ENCODE measurements around the gene OR8G1.
"Not testable (repeated sequence)": the region's sequence is repeated elsewhere in the genome, so short reads cannot be mapped to it uniquely, and the experiment has no call there.

The OR8G1 gene

GRCh38 chr11:124238512-124238911, 2.4 kb upstream of the OR8G1 start:
- DNase-seq (ENCODE audit: low read depth) = no peak

GRCh38 chr11:124249869-124250268, 9.0 kb downstream of the OR8G1 start:
- DNase-seq (ENCODE audit: low read depth) = not testable (repeated sequence)

GRCh38 chr11:124256076-124256475, 15.2 kb downstream of the OR8G1 start, which contains the start of gene OR8G5:
Gene OR8G5 (plus strand): TSS chr11:124256376. CDS start chr11:124264932, 8,556 bp downstream.
- DNase-seq (ENCODE audit: low read depth) = no peak

- not testable (repeated sequence) for DNase-seq (ENCODE audit: low read depth)
These were observed 24.1 kb downstream of the OR8G1 start for GRCh38 chr11:124265041-124265440.

- DNase-seq (ENCODE audit: low read depth) = not testable (repeated sequence)
These were observed 30.0 kb downstream of the OR8G1 start for GRCh38 chr11:124270886-124271285.

- no peak for DNase-seq (ENCODE audit: low read depth)
These were observed 33.1 kb downstream of the OR8G1 start for GRCh38 chr11:124274000-124274399.

GRCh38 chr11:124276081-124276480, 35.2 kb downstream of the OR8G1 start:
- no peak for DNase-seq (ENCODE audit: low read depth)

- no peak for DNase-seq (ENCODE audit: low read depth)
These were observed 36.3 kb downstream of the OR8G1 start for GRCh38 chr11:124277207-124277606.

- no peak for DNase-seq (ENCODE audit: low read depth)
These were observed 36.9 kb downstream of the OR8G1 start for GRCh38 chr11:124277804-124278203.

- no peak for DNase-seq (ENCODE audit: low read depth)
These were observed 37.4 kb downstream of the OR8G1 start for GRCh38 chr11:124278261-124278660.

GRCh38 chr11:124285610-124286344, 44.9 kb downstream of the OR8G1 start:
- DNase-seq (ENCODE audit: low read depth) = no peak

GRCh38 chr11:124294687-124295086, 53.8 kb downstream of the OR8G1 start:
- no peak for DNase-seq (ENCODE audit: low read depth)

- DNase-seq (ENCODE audit: low read depth) = no peak
These were observed 55.1 kb downstream of the OR8G1 start for GRCh38 chr11:124296016-124296415.

- DNase-seq (ENCODE audit: low read depth) = no peak
These were observed 57.0 kb downstream of the OR8G1 start for GRCh38 chr11:124297921-124298320.

- no peak for DNase-seq (ENCODE audit: low read depth)
These were observed 60.7 kb downstream of the OR8G1 start for GRCh38 chr11:124301548-124301947.

GRCh38 chr11:124302347-124303125, 61.6 kb downstream of the OR8G1 start:
- DNase-seq (ENCODE audit: low read depth) = no peak

Data from activated T-cell treated with anti-CD3 and anti-CD28 coated beads for 1 hour (primary cell).